Effector CD4-positive, alpha-beta T cell (primary cell): ENCODE data around the gene B3GALNT2.
"Not testable (repeated sequence)": the region's sequence is repeated elsewhere in the genome, so short reads cannot be mapped to it uniquely, and the experiment has no call there.

Experiments used
- DNase-seq: peaks from one replicate; pipeline ENCODE4 v3.0.0-alpha.2; 2020

Gene B3GALNT2

DNA sequence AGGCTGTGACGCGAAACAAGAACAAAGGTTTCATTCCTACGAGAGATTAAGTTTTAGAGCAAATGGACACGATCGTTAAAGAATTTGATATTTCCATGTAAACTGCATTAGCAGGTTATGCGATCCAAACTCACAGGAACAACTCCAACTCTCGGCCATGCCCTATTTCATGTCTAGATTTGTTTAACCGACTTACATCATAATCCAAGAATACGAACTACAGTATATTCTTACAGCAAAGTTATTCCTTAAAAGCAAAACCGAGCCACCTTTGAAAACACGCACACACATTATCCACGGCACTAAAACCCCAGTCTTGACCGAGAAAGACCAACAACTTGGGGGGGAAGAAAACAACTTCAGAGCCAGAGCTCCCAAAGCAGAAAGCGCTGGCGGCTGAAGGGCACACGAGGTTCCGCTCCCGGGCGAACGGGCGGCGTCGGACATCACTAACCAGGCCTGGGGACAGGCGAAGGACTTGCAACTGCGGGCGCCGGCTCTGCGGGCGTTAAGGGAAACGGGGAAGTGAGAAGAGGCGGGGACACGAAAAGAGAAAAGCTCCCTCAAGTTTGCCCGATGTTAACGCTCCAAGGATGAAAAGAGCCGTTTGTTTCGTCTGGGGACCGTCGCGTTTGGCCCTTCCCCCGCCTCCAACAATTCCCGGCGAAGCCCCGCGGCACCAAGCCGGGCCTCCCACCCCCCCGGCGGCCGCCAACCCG is 690 bp downstream of the B3GALNT2 start:
- no peak for DNase-seq

DNA sequence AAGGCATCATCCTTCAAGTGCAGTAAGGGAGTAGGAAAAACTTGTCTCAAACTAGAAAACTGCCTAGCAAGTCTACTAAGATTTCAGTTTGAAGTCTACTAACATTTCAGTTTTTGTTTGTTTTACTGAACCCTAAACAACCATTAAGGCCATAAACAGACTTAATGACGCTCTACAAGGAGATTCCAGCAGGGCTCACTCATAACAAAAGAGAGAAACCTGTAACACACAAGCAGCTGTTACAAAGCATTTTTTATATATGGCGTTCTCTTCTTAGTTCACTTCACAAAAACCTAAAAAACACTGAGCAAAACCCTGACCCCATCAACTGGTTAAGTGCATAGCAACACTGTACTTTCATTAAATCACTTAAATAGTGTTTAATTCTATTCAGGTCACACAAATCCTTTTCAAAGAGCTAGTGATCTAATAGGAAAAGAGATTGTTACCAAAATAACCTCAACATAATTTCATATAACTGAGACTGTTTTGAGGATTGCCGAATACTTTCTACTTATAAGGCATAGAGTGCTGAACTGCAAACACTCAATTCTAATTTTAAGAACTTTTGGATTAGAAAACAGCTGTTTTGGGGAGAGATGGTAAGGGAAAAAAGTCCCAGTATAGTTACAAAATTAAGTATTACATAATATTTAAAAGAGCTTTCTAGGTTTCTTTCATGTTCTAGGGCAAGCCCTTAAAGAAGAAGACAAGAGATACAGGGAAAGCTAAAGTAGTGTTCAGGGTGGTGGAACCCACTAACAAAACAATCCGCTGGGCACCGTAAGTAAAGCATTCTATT is 1.4 kb downstream of the B3GALNT2 start:
- no peak for DNase-seq

DNA sequence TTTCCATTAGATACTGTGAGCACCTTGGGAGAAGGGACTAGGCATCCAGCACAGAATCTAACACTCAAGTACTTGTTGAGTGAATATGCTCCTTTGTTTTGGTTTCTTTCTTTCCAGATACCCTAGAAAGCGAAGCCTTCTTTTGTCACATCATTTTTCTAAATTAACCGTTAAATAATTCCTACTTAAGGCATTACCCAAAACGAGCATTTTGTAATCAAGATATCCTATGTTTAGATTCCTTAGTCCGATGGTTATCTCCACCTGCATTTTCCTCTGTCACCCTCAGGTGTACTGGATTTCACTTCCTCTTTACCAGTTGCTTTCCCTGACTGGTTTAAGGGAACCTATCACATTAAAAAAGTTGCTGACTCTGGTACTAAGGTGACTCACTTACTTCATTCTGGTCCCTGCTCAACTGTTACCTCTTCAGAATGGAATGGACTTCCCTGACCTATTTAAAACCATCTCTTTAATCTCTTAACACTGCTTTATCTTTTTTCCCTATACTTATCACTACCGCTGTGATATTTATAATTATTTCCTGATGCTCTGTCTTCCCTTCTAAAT is 3.2 kb downstream of the B3GALNT2 start:
- DNase-seq: no peak

GRCh38 chr1:235495551-235495950 is 8.7 kb downstream of the B3GALNT2 start:
- no peak for DNase-seq

- DNase-seq: no peak
Measured at GRCh38 chr1:235495030-235495429, 9.2 kb downstream of the B3GALNT2 start.

DNA sequence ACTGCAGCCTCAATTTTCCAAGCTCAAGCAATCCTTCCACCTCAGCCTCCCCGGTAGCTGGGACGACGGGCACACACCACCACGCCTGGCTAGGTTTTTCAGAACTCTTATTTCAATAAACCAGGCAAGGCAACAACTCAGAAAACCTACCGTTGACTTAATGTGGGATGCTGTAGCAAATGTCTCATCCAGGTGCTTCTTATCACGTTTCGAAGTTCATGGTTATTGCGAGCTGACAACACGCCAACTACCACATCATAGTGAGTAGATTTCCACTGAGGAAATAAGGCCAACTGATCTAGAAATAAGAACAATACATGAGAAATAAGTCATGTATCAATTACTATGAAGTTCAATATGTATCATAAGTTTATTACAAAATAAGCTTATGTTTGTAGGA is 9.7 kb downstream of the B3GALNT2 start:
- no peak for DNase-seq

DNA sequence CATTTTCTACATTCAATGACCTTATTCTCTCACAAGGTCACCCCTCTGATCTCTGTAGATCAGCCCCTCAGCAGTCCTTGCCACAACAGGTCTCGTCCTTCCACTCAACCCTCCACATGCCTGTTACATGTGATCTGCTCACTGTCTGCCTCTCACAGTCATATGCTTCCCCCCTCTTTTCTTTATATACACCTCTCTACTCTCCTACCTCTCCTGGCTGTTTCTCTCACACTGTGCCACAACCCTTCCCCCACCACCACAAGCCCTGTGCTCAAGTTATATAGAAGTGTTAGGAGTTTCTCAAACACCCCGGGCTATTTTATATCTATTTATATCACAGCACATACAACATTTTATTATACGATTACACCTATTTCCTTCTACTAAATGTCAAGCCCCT is 12.6 kb downstream of the B3GALNT2 start:
- DNase-seq: no peak

- DNase-seq: no peak
Measured at GRCh38 chr1:235486321-235486720, 17.9 kb downstream of the B3GALNT2 start.

DNA sequence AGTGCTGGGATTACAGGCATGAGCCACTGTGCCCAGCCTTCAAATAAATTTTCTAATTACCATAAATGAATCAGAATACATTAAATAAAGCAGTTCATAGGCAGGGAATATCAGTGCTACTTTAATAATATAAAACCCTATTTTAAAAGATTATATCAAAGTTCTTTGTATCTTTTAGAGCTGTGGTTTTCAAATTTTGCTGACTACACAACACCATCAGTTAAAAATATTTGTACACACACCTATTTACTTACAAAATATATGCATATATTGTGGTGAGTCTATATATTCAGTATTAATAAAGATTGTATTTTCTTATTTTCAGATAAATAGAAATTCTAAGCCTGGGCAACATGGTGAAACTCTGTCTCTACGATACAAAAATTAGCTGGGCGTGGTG is 18.7 kb downstream of the B3GALNT2 start:
- DNase-seq: no peak

GRCh38 chr1:235483090-235483489 is 21.2 kb downstream of the B3GALNT2 start:
- no peak for DNase-seq

DNA sequence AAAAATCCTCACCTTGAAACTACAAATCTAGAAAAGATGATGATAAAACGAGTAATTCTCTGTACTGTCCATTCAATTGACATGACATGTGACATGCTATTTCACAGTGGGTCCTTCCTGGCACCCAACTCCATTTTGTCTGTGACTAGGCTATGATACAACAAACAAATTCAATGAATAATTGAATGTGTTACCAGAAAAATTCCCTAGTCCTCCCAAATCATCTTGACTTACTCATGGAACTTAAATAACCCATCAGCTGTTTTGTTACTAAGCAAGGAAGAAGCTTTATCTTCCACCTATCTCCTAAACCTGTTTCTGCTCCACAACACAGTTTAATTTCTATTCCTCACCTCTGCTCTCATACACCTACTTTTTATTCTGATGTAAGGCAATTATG is 30.4 kb downstream of the B3GALNT2 start:
- DNase-seq: no peak

DNA sequence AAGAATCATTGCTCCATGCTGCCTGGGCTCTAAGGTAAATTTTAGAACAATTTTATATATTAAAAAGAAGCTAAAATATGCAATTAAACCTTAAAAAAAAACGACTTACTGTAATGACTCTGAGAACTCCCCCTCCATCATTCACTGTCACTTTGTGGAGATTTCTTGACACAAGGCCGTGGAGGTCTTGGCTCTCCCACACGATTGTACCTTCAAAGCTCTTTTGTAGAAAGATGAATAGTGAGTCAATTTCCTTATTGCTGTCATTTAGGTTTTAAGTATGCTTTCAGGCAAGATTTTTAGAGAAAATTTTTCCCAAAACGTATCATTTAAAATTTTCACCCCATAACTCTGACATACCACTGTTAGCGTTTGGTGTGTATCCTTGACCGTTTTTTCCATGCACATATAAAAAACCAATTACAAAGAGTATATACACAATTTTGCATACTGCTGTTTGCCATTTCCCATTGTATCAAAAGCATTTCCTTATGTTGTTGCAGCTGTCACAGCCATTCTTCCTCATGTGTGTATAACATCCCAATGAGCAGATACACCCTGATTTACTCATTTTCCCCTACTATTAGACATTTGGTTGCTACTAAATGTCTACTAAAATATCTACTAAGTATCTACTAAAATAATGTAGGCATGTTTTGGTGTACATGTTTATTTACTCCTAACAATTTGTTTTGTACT is 33.4 kb downstream of the B3GALNT2 start:
- DNase-seq: no peak

GRCh38 chr1:235469897-235470296 is 34.4 kb downstream of the B3GALNT2 start:
- DNase-seq: not testable (repeated sequence)

DNA sequence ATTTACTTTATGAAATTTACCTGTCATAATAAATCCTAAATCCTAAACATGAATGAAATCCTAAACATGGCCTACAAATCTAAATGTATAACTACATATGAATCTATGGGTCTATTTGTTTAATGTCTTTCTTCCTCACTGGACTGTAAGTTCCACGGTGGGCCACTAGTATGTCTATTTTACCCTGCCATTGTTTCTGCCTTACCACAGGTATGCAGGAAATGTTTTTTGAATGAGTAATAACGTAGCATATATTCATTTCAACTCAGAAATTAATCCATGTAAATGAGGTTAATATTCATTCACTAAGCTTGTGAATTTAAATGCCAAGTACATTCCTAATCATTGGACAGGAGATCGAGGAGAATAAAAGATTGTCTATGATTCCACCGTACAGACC is 35.3 kb downstream of the B3GALNT2 start:
- no peak for DNase-seq

DNA sequence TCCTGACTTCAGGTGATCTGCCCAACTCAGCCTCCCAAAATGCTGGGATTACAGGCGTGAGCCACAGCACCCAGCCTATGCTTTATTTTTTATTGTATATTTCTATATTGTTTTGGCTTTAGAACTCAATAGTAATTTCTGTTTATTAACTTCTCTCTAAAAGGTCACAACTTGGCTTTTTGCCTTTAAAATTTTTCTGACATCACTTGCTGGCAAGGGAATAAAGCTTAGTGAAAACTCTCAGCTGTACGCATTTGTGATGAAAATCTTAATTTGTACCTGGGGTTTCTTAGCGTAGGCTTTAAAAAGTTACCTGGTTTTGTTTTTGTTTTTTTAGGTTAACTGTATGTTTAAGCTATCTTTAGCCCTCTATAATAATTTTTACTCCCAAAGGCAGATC is 36.2 kb downstream of the B3GALNT2 start:
- no peak for DNase-seq

- DNase-seq: no peak
Measured at GRCh38 chr1:235465066-235465465, 39.2 kb downstream of the B3GALNT2 start.

- DNase-seq: not testable (repeated sequence)
Measured at GRCh38 chr1:235462832-235463231, 41.4 kb downstream of the B3GALNT2 start.

DNA sequence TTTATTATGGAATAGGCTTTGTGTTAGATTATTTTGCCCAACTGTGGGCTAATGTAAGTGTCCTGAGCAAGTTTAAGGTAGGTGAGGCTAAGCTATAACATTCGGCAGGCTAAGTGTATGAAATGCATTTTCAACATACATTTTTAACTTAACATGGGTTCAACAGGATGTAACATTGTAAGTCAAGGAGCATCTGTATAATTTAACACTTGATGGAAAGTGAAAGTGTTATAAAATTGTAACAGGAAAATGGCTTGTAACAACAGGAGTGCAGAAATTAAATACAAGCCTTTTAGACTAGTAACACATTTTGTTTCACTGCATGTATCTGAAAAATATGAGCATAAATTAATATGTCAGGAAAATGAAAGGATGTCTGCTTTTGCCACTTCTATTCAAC is 42.3 kb downstream of the B3GALNT2 start:
- no peak for DNase-seq

- DNase-seq: no peak
Measured at GRCh38 chr1:235460770-235461169, 43.5 kb downstream of the B3GALNT2 start.

DNA sequence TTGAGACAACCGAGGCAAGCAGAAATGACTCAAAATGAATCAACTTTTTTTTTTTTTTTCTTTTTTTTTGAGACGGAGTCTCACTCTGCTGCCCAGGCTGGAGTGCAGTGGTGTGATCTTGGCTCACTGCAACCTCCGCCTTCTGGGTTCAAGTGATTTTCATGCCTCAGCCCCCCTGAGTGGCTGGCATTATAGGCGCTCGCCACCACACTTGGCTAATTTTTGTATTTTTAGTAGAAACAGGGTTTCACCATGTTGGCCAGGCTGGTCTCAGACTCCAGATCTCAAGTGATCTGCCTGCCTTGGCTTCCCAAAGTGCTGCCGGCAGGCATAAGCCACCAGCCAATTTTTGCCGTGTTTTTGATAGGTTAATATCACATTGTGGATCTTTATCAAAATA is 46.4 kb downstream of the B3GALNT2 start:
- DNase-seq: not testable (repeated sequence)

GRCh38 chr1:235455823-235456222 is 48.4 kb downstream of the B3GALNT2 start:
- no peak for DNase-seq

- DNase-seq: no peak
Measured at GRCh38 chr1:235455097-235455496, 49.2 kb downstream of the B3GALNT2 start.

DNA sequence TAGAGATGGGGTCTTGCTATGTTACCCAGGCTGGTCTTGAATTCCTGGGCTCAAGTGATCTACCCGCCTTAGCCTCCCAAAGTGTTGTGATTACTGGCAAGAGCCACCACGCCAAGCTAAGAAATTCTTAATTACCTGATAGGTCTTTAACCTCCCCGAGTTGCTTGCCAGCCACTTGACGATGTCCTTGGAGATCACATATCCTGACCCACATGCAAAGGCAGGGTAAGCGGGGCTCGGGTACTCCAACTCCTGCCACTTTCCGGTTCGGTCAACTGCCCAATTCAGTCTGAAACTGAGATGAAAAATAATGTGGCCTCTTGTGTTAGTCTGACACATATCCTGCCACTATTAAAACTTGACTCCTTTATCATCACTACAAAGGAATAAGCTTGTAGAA is 50.2 kb downstream of the B3GALNT2 start:
- DNase-seq: no peak
